Measurements from ENCODE around the gene MTCP1. TPM values are rescaled to one million over a fixed set of nuclear protein-coding genes. Genes with fewer than 3 reads are reported as not detected.

The MTCP1 gene
- polyA plus RNA-seq, 6 donors from 2014 or later, result 23.2 to 37.5 (median 30.0) TPM

Other genes starting within 250 kb of the MTCP1 start
- not detected for gene SMIM9, start 236.5 kb downstream of the MTCP1 start, polyA plus RNA-seq (ENCODE audit: low read depth in 6 of 6)
- gene F8A1, start 184.8 kb downstream of the MTCP1 start, polyA plus RNA-seq (ENCODE audit: low read depth in 6 of 6), result 10 to 100 TPM; 12.7 to 61.5 (median 41.4) TPM
- 1 to 10 TPM in 4 of 6 donors, under 1 TPM in 1, not detected in 1; 0.24 to 2.3 (median 1.4) TPM for gene F8, start 48.4 kb downstream of the MTCP1 start, polyA plus RNA-seq (ENCODE audit: low read depth in 6 of 6)
- gene FUNDC2, start 44.3 kb downstream of the MTCP1 start, polyA plus RNA-seq (ENCODE audit: low read depth in 6 of 6), result 100 to 1,000 TPM; 153 to 203 (median 175) TPM
- gene CMC4, start within 50 bp of the MTCP1 start, polyA plus RNA-seq (ENCODE audit: low read depth in 6 of 6), result 10 to 100 TPM; 18.2 to 23.6 (median 21.5) TPM
- 10 to 100 TPM; 16.3 to 26.8 (median 24.7) TPM for gene BRCC3, start 372 bp upstream of the MTCP1 start, polyA plus RNA-seq (ENCODE audit: low read depth in 6 of 6)
- gene VBP1, start 145.3 kb upstream of the MTCP1 start, polyA plus RNA-seq (ENCODE audit: low read depth in 6 of 6), result 10 to 100 TPM; 67.8 to 84.4 (median 73.8) TPM
- 1 to 10 TPM; 1.9 to 6.4 (median 5.3) TPM for gene RAB39B, start 193.4 kb upstream of the MTCP1 start, polyA plus RNA-seq (ENCODE audit: low read depth in 6 of 6)